ENCODE data around the gene KIR3DL3. TPM values are rescaled to one million over a fixed set of nuclear protein-coding genes. Genes with fewer than 3 reads are reported as not detected.

Gene KIR3DL3
- polyA plus RNA-seq, 2 of the 4 experiments (the other 2 are of a cell fraction): not detected

DNA sequence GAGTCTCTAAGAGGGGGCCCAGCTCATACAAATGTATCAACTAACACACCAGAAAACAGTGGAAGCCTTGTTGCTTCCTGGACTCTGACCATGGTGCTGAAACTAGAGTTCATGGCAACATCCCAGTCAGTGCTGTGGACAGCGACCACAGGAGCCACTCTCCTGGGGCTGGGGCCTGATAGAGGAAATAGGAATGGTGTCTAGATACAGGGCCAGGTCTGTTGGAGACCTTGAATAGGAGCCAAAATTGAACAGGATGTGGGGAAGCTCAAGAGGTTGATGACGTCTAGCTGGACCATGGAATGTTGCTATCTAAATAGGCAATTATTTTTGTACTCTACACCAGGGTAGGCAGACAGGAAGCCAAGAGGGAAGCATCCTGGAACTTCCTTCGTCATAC is 39.7 kb upstream of the KIR3DL3 start:
- Histone ChIP-seq H3K9me3 (no peaks in the 10 kb centered on the region), H3K4me1 (no peaks in the 10 kb centered on the region), H3K27ac (no peak overlapping the region), H3K4me2 (no peak overlapping the region), H3K4me3 (no peak overlapping the region)
- under 1% methylated on average over 3 of the region's 3 CpGs for WGBS (ENCODE audit: missing lambda C conversion rate)
- CTCF ChIA-PET: interaction anchor here (0.7 to 4.3 kb wide), 2 partner anchors 9 to 11 kb away, joined by 3 to 28 read pairs; no protein-coding TSS in a partner anchor
- DNase-seq (ENCODE audit: low read depth in 1 of 2, low spot score in 1 of 2) (peak in 1 of 2 experiments; percentile 25), FAIRE-seq (no peak), ATAC-seq (peak; percentile 40 to 64; a peak in 2 of 6 replicates)
- POLR2A ChIA-PET: no interaction called here
- TF ChIP-seq REST (IDR thresholded peaks at IDR 0.05): peak; percentile 93
- TF ChIP-seq RNF2 (IDR thresholded peaks at IDR 0.05; ENCODE audit: borderline replicate concordance, low read depth): no peak
- no peak for TF ChIP-seq RAD21 (conservative IDR thresholded peaks at IDR 0.05 in 1 of 2, IDR thresholded peaks at IDR 0.05 in 1 of 2)
- TF ChIP-seq, protein P1, sequence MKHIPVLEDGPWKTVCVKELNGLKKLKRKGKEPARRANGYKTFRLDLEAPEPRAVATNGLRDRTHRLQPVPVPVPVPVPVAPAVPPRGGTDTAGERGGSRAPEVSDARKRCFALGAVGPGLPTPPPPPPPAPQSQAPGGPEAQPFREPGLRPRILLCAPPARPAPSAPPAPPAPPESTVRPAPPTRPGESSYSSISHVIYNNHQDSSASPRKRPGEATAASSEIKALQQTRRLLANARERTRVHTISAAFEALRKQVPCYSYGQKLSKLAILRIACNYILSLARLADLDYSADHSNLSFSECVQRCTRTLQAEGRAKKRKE (CRISPR knock-in tag; IDR thresholded peaks at IDR 0.05; ENCODE audit: low read depth): no peak
- TF ChIP-seq MYC (IDR thresholded peaks at IDR 0.05; ENCODE audit: borderline replicate concordance, low read length): no peak
- TF ChIP-seq MAX (IDR thresholded peaks at IDR 0.05): no peak
- no peak for TF ChIP-seq RCOR1 (IDR thresholded peaks at IDR 0.05; ENCODE audit: low read depth, low read length)
- no peak for TF ChIP-seq KDM5A (IDR thresholded peaks at IDR 0.05)
- TF ChIP-seq ZC3H11A (IDR thresholded peaks at IDR 0.05): no peak
- TF ChIP-seq FOSB (CRISPR knock-in tag; IDR thresholded peaks at IDR 0.05): no peak
- TF ChIP-seq, protein P2, sequence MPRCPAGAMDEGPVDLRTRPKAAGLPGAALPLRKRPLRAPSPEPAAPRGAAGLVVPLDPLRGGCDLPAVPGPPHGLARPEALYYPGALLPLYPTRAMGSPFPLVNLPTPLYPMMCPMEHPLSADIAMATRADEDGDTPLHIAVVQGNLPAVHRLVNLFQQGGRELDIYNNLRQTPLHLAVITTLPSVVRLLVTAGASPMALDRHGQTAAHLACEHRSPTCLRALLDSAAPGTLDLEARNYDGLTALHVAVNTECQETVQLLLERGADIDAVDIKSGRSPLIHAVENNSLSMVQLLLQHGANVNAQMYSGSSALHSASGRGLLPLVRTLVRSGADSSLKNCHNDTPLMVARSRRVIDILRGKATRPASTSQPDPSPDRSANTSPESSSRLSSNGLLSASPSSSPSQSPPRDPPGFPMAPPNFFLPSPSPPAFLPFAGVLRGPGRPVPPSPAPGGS (IDR thresholded peaks at IDR 0.05): no peak
- peak; percentile 76; the same call in 1 of the 2 replicates for TF ChIP-seq EHMT2 (IDR thresholded peaks at IDR 0.05; ENCODE audit: low read depth)
- peak; percentile 21; the same call in 1 of the 2 replicates for TF ChIP-seq EHF (CRISPR knock-in tag; IDR thresholded peaks at IDR 0.05)
- TF ChIP-seq PHF8 (IDR thresholded peaks at IDR 0.05; ENCODE audit: borderline replicate concordance, low read depth): no peak

DNA sequence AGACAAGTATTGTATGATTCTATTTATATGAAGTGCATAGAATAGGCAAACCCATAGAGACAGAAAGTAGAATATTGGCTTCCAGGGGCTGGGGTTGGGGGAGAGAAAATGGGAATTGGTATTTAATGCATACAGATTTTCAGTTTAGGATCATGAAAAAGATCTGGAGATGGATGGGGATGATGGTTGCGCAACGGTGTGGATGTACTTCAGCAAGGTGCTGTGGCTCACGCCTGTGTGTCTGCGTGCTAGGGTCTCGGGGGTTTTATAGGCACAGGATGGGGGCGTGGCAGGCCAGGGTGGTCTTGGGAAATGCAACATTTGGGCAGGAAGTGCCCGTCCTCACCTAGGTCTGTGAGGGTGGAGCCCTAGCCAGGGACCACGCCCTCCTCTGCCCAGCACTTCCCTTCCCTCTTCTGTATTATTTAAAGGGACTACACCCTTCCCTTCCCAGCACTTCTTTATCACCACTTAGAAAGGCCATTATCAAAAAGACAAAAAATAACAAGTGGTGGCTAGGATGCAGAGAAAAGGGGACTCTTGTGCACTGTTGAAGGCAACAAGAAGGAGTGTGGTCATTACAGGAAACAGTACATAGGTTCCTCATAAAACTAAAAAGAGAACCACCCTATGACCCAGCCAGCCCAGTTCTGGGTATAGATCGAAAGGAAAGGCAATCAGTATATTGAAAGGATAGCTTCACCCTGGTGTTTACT is 32.5 kb upstream of the KIR3DL3 start:
- no peak for DNase-seq (ENCODE audit: low read depth in 1 of 2, low spot score in 1 of 2)
- FAIRE-seq: no peak
- H3K4me2 ChIP-seq: no peak overlapping the region

More for the DNA sequence above, 32.5 kb upstream of the KIR3DL3 start:
- ATAC-seq: no peak
- H3K4me3 ChIP-seq: no peak overlapping the region
- no peak overlapping the region for H3K27ac ChIP-seq
- H3K9me3 ChIP-seq: no peaks in the 10 kb centered on the region
- ChIA-PET POLR2A (no interaction called here), CTCF (interaction anchor here (1.0 kb wide), 1 partner anchor 17 kb away, joined by 4 read pairs; no protein-coding TSS in a partner anchor)
- H3K4me1 ChIP-seq: no peaks in the 10 kb centered on the region
- TF ChIP-seq EHMT2 (IDR thresholded peaks at IDR 0.05; ENCODE audit: low read depth) (no peak), CHD2 (IDR thresholded peaks at IDR 0.05; ENCODE audit: low read length, partially characterized antibody) (no peak), PHF8 (IDR thresholded peaks at IDR 0.05; ENCODE audit: borderline replicate concordance, low read depth) (no peak), E2F6 (IDR thresholded peaks at IDR 0.05; ENCODE audit: borderline replicate concordance, low read depth) (no peak)
- TF ChIP-seq, protein P3, sequence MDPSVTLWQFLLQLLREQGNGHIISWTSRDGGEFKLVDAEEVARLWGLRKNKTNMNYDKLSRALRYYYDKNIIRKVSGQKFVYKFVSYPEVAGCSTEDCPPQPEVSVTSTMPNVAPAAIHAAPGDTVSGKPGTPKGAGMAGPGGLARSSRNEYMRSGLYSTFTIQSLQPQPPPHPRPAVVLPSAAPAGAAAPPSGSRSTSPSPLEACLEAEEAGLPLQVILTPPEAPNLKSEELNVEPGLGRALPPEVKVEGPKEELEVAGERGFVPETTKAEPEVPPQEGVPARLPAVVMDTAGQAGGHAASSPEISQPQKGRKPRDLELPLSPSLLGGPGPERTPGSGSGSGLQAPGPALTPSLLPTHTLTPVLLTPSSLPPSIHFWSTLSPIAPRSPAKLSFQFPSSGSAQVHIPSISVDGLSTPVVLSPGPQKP (IDR thresholded peaks at IDR 0.05; ENCODE audit: low read depth, low read length): no peak
- 2% methylated on average over 9 of the region's 9 CpGs for WGBS (ENCODE audit: missing lambda C conversion rate)
